Colonic mucosa (tissue), 4 donors: ENCODE data around the gene KLHL5. TPM values are rescaled to one million over a fixed set of nuclear protein-coding genes. Genes with fewer than 3 reads are reported as not detected.
"Not testable (repeated sequence)": the region's sequence is repeated elsewhere in the genome, so short reads cannot be mapped to it uniquely, and the experiment has no call there.

Source experiments
- DNase-seq: peaks from one replicate; pipeline ENCODE4 v3.0.0-alpha.2; 2020
- H3K27ac ChIP-seq: fragments of 200-600 bp; one replicate; pipeline ENCODE4 v1.8.0; 2021
- H3K27me3 ChIP-seq: fragments of 200-600 bp; one replicate; pipeline ENCODE4 v1.8.0; 2021
- H3K36me3 ChIP-seq: fragments of 200-600 bp; one replicate; pipeline ENCODE4 v1.8.0; 2021
- H3K4me1 ChIP-seq: fragments of 200-600 bp; one replicate; pipeline ENCODE4 v1.8.0; 2021; ENCODE audit warnings: mild to moderate bottlenecking
- H3K4me3 ChIP-seq: fragments of 200-600 bp; one replicate; pipeline ENCODE4 v1.8.0; 2021
- H3K9ac ChIP-seq, 2 donors: one replicate each; pipeline ENCODE4 v1.7.0; 2013; ENCODE audit warnings: control low read depth in 2 of 2, low read depth in 2 of 2, low read length in 2 of 2
- H3K9me3 ChIP-seq: fragments of 200-600 bp; one replicate; pipeline ENCODE4 v1.8.0; 2021
- CTCF ChIP-seq: fragments of 200-600 bp; IDR thresholded peaks from one replicate; pipeline ENCODE4 v1.8.0; 2022; ENCODE audit warnings: antibody characterized with exemption, mild to moderate bottlenecking
- intact Hi-C: fragments of 100-400 bp; cut with DNase I; formaldehyde crosslinking; loops from one replicate; pipeline ENCODE4 v1.14.1; 2022
- total RNA-seq, 2 donors: library from RNA; stranded (reverse); fragmentation: NEBNext Ultra II Directional in 1 of 2; extraction: Animal tissue kit (Norgen Biotek cat#: 25700) in 1 of 2; gene quantifications; one replicate each; pipeline ENCODE4 v1.2.1, GENCODE V29; 2021
- donor health status: healthy.
- donor health status: DM: no; HTN: no; CAD: no.
- donor health status: DM: no; HTN: no; CAD: no.

Gene KLHL5
- total RNA-seq, 2 donors from 2014 or later, result 2.6 to 19.1 TPM

DNA sequence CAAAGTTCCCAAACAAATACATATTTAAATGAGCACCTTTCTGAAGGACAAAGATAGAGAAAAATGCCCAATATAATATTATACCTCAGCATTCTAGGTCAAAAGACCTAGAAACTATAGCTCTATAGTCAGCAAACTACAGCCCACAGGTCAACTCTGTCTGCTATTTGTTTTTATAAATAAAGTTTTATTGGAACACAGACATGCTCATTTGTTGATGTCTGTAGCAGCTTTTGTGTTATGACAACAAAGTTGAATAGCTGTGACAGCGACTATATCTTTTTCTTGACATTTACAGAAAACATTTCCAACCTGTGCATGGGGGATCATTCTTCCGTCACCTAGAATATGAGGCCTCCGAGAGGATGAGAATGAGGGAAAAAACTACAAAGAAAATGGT, 71.6 kb downstream of the KLHL5 start:
- no peaks in the 10 kb centered on the region for H3K4me1 ChIP-seq
- H3K9ac ChIP-seq, result no peak overlapping the region
- H3K9me3 ChIP-seq, result no peaks in the 10 kb centered on the region
- no peak overlapping the region for H3K4me3 ChIP-seq
- no peak for DNase-seq
- no peak overlapping the region for H3K27ac ChIP-seq
- H3K36me3 ChIP-seq, result no peaks in the 10 kb centered on the region
- intact Hi-C loops, result no loop called here
- no peak for TF ChIP-seq CTCF
- no peaks in the 10 kb centered on the region for H3K27me3 ChIP-seq

DNA sequence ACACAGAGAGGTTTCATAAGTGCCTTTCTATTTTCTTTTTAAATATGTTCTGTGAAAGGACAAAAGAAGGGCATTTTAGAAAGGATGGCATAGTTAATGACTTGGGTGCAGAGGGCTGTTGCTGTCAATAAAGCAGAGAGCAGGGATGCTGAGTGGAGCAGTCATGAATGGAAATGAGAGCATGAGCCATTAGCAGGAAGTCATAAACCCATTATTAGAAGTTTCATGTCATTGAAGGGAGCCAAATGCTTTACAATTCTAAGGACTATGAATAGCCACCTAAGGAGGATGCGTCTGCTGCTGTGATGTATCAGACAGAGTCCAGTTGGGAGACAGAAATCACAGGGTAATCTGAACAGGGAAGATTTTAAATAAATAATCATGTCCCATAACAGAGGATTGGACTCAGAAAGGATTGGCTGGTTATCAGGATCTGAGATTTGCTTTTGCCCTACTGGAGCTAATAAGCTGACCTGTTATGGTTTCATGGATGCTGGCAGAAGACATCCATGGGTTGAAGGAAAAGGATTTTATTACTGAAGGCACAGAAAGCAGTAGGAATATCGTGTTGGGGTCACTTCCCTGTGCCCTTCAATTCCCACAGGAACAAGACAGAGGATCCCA, 72.8 kb downstream of the KLHL5 start:
- Histone ChIP-seq H3K9me3 (no peaks in the 10 kb centered on the region), H3K27ac (no peak overlapping the region)
- intact Hi-C loops, result loop anchor here (5.0 kb wide), 2 partner anchors 232 to 377 kb away; no protein-coding TSS in a partner anchor

DNA sequence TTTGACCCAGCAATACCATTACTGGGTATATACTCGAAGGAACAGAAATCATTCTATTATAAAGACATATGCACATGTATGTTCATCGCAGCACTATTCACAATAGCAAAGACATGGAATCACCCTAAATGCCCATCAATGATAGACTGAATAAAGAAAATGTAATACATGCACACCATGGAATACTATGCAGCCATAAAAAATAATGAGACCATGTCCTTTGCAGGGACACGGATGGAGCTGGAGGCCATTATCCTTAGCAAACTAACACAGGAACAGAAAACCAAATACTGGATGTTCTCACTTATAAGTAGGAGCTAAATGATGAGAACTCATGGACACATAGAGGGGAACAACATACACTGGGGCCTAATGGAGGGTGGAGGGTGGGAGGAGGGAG, 76.2 kb downstream of the KLHL5 start:
- H3K27ac ChIP-seq, DNase-seq, H3K9me3 ChIP-seq, H3K4me1 ChIP-seq, H3K9ac ChIP-seq, H3K36me3 ChIP-seq, H3K27me3 ChIP-seq, H3K4me3 ChIP-seq: not testable (repeated sequence)
- intact Hi-C loops, result loop anchor here (5.0 kb wide), 2 partner anchors 236 to 381 kb away; no protein-coding TSS in a partner anchor

More for the DNA sequence above, 72.8 kb downstream of the KLHL5 start:
- H3K4me3 ChIP-seq, result no peak overlapping the region
- H3K4me1 ChIP-seq, result no peaks in the 10 kb centered on the region
- TF ChIP-seq CTCF, result no peak
- H3K36me3 ChIP-seq, result no peaks in the 10 kb centered on the region
- DNase-seq, result no peak
- H3K9ac ChIP-seq, result no peak overlapping the region
- no peaks in the 10 kb centered on the region for H3K27me3 ChIP-seq

DNA sequence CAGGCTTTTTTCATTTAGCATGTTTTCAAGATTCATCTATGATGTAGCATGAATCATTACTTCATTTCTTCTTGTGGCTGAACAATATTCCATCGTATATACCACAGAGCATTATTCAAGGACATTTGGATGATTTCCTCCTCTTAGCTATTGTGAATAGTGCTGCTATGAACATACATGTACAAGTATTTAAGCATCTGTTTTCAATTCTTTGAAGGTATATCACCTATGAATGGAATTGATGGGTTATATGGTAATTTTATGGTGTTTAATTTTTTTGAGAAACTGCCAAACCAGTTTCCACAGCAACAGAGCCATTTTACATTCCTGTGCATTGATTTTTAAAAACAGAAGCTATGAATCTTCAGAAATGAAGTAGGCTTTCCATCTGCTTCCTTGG, 84.2 kb downstream of the KLHL5 start:
- H3K36me3 ChIP-seq, result no peaks in the 10 kb centered on the region
- intact Hi-C loops, result no loop called here
- H3K9ac ChIP-seq, result no peak overlapping the region
- no peaks in the 10 kb centered on the region for H3K4me1 ChIP-seq
- H3K27me3 ChIP-seq, result no peaks in the 10 kb centered on the region
- DNase-seq, result no peak
- no peak for TF ChIP-seq CTCF
- H3K4me3 ChIP-seq, result no peak overlapping the region
- no peak overlapping the region for H3K27ac ChIP-seq
- H3K9me3 ChIP-seq, result no peaks in the 10 kb centered on the region

DNA sequence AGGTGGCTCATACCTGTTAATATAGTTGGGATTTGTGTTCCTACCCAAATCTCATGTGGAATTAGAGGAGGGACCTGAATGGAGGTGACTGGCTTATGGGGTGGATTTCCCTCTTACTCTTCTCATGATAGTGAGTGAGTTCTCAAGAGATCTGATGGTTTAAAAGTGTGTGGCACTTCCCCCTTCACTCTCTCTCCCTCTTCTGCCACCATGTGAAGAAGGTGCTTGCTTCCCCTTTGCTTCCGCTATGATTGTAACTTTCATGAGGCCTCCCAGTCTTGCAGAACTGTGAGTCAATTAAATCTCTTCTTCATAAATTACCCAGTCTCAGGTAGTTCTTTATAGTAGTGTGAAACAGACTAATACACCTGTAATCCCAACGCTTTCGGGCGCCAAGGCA, 92.0 kb downstream of the KLHL5 start:
- Histone ChIP-seq H3K27ac (no peak overlapping the region), H3K4me1 (no peaks in the 10 kb centered on the region), H3K9ac (no peak overlapping the region), H3K27me3 (no peaks in the 10 kb centered on the region), H3K9me3 (no peaks in the 10 kb centered on the region), H3K36me3 (no peaks in the 10 kb centered on the region), H3K4me3 (no peak overlapping the region)
- no peak for TF ChIP-seq CTCF
- intact Hi-C loops, result no loop called here
- DNase-seq, result no peak

- no peak overlapping the region for H3K9ac ChIP-seq
- H3K9me3 ChIP-seq, result no peaks in the 10 kb centered on the region
- no peak for DNase-seq
- no peaks in the 10 kb centered on the region for H3K4me1 ChIP-seq
- no peaks in the 10 kb centered on the region for H3K36me3 ChIP-seq
- H3K27me3 ChIP-seq, result no peaks in the 10 kb centered on the region
- intact Hi-C loops, result no loop called here
- no peak for TF ChIP-seq CTCF
- H3K4me3 ChIP-seq, result no peak overlapping the region
- H3K27ac ChIP-seq, result no peak overlapping the region
These were observed 95.5 kb downstream of the KLHL5 start for GRCh38 chr4:39157520-39157919.
